Measurements from ENCODE around the gene TRIP12. TPM values are rescaled to one million over a fixed set of nuclear protein-coding genes. Genes with fewer than 3 reads are reported as not detected.

TRIP12 gene
- total RNA-seq, 1 experiment from 2014 or later, result 166 TPM

DNA sequence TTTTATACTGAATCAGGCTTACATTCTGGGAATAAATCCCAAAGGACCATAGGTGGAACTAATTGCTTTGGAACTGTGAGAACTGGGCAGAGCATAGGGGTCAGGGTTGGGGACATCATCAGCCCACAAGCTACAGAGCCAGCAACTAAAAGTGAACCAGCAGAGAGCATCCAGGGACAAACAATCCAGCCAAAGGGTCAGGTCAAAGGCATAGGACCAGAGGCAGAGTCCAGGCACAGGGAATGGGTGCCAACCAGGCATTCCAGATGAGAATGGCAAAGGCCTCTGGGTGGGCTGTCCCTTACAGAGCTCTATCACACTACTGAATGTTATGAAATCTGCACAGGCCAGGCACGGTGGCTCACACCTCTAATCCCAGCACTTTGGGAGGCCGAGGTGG is 195.2 kb downstream of the TRIP12 start:
- no CpG with 5 or more reads among the region's 2 CpGs for WGBS (ENCODE audit: extremely low coverage, insufficient read length, low lambda C conversion rate)

More for the DNA sequence above, 195.2 kb downstream of the TRIP12 start:
- no peak overlapping the region for H3K18ac ChIP-seq (ENCODE audit: insufficient read length, low read depth, low read length)
- H3T11ph ChIP-seq (ENCODE audit: low read length), result no peak overlapping the region
- no peaks in the 10 kb centered on the region for H3K79me2 ChIP-seq (ENCODE audit: insufficient read depth, low read length)
- Mint-ChIP-seq H3K27me3 (ENCODE audit: low read depth) (no peaks in the 10 kb centered on the region), H3K9me3 (no peaks in the 10 kb centered on the region), H3K4me3 (no peak overlapping the region), H3K4me1 (peaks cover 0 to 2% of the 10 kb centered on the region in 2 experiments; a peak in 1 of 4 replicates), H3K36me3 (ENCODE audit: insufficient read depth in 1 of 3, low read depth in 3 of 3) (no peaks in the 10 kb centered on the region), H3K27ac (no peak overlapping the region)
- H4K8ac ChIP-seq (replicated peaks; ENCODE audit: insufficient read length, low read depth, low read length), result no peak overlapping the region
- H3K27me3 ChIP-seq (ENCODE audit: insufficient read depth, low read length), result no peaks in the 10 kb centered on the region
- H3K9me3 ChIP-seq (ENCODE audit: control insufficient read depth, low read depth, low read length), result no peaks in the 10 kb centered on the region
- H2BK15ac ChIP-seq (ENCODE audit: low read depth, low read length), result no peak overlapping the region
- H3K23ac ChIP-seq (ENCODE audit: insufficient read length, low read depth, low read length), result no peak overlapping the region
- TF ChIP-seq, protein P1, sequence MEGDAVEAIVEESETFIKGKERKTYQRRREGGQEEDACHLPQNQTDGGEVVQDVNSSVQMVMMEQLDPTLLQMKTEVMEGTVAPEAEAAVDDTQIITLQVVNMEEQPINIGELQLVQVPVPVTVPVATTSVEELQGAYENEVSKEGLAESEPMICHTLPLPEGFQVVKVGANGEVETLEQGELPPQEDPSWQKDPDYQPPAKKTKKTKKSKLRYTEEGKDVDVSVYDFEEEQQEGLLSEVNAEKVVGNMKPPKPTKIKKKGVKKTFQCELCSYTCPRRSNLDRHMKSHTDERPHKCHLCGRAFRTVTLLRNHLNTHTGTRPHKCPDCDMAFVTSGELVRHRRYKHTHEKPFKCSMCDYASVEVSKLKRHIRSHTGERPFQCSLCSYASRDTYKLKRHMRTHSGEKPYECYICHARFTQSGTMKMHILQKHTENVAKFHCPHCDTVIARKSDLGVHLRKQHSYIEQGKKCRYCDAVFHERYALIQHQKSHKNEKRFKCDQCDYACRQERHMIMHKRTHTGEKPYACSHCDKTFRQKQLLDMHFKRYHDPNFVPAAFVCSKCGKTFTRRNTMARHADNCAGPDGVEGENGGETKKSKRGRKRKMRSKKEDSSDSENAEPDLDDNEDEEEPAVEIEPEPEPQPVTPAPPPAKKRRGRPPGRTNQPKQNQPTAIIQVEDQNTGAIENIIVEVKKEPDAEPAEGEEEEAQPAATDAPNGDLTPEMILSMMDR (conservative IDR thresholded peaks at IDR 0.05), result no peak
- no peak overlapping the region for H2AK5ac ChIP-seq (ENCODE audit: insufficient read length, low read length)
- DNase-seq, result no peak
- no peak overlapping the region for H2BK20ac ChIP-seq (ENCODE audit: low read depth, low read length, poor library complexity, severe bottlenecking)
- no peak overlapping the region for H3K9ac ChIP-seq (ENCODE audit: extremely low read depth, insufficient read length, low read length)
- no peaks in the 10 kb centered on the region for H4K20me1 ChIP-seq (ENCODE audit: control insufficient read depth, insufficient read depth, insufficient read length)
- no peak overlapping the region for H4K91ac ChIP-seq (ENCODE audit: insufficient read length, low read depth, low read length)
- no peak overlapping the region for H2BK120ac ChIP-seq (ENCODE audit: low read depth, low read length, poor library complexity, severe bottlenecking)
- H3K4me2 ChIP-seq (ENCODE audit: insufficient read depth, insufficient read length, low read length), result no peak overlapping the region
- H3K14ac ChIP-seq (ENCODE audit: insufficient read depth, low read length), result no peak overlapping the region
- H3K4ac ChIP-seq (ENCODE audit: low read depth, low read length), result no peak overlapping the region
- no peak overlapping the region for H2BK12ac ChIP-seq (ENCODE audit: insufficient read length, low read depth, low read length)
- H3K79me1 ChIP-seq (ENCODE audit: insufficient read depth, low read depth, low read length, poor library complexity, severe bottlenecking), result no peaks in the 10 kb centered on the region
- no peak overlapping the region for H2AFZ ChIP-seq (ENCODE audit: low read length)
- H3K4me1 ChIP-seq (ENCODE audit: insufficient read depth, low read length), result no peaks in the 10 kb centered on the region
- H3K56ac ChIP-seq (ENCODE audit: insufficient read length, low read depth, low read length), result no peak overlapping the region
- no peaks in the 10 kb centered on the region for H3K23me2 ChIP-seq (ENCODE audit: insufficient read length, low read depth, low read length, poor library complexity, severe bottlenecking)
- H4K5ac ChIP-seq (ENCODE audit: insufficient read length, low read depth, low read length), result no peak overlapping the region
- no peak overlapping the region for H3K27ac ChIP-seq (ENCODE audit: insufficient read length, low read depth, low read length)
- no peak overlapping the region for H2BK5ac ChIP-seq (ENCODE audit: insufficient read length, low read length)

All from H9 (cell line).